GM21717 (cell line): ENCODE results near the gene PIWIL1.

ENCODE experiments used
- ATAC-seq: cut with Tn5 transposase; IDR thresholded peaks from one replicate; pipeline ENCODE4 v1.9.1; 2021; ENCODE audit warnings: mild to moderate bottlenecking, moderate library complexity; ENCODE audit not compliant: unreplicated experiment

PIWIL1 gene

GRCh38 chr12:130372936-130373335, 35.2 kb downstream of the PIWIL1 start:
- ATAC-seq = no peak

GRCh38 chr12:130374083-130374482, 36.4 kb downstream of the PIWIL1 start:
- no peak for ATAC-seq

- no peak for ATAC-seq
Observed at GRCh38 chr12:130375296-130376287, 37.9 kb downstream of the PIWIL1 start.

- ATAC-seq = no peak
Observed at GRCh38 chr12:130382818-130383217, 45.1 kb downstream of the PIWIL1 start.

GRCh38 chr12:130384234-130384633, 46.5 kb downstream of the PIWIL1 start:
- ATAC-seq = no peak

- no peak for ATAC-seq
Observed at GRCh38 chr12:130385193-130385592, 47.5 kb downstream of the PIWIL1 start.

GRCh38 chr12:130391186-130391585, 53.5 kb downstream of the PIWIL1 start:
- no peak for ATAC-seq

GRCh38 chr12:130394906-130395305, 57.2 kb downstream of the PIWIL1 start:
- no peak for ATAC-seq

- no peak for ATAC-seq
Observed at GRCh38 chr12:130396667-130397066, 59.0 kb downstream of the PIWIL1 start.

- no peak for ATAC-seq
Observed at GRCh38 chr12:130398100-130398848, 60.6 kb downstream of the PIWIL1 start.

GRCh38 chr12:130401703-130402102, 64.0 kb downstream of the PIWIL1 start:
- no peak for ATAC-seq

- ATAC-seq = no peak
Observed at GRCh38 chr12:130405332-130405731, 67.6 kb downstream of the PIWIL1 start.

- no peak for ATAC-seq
Observed at GRCh38 chr12:130412384-130412783, 74.7 kb downstream of the PIWIL1 start.

- no peak for ATAC-seq
Observed at GRCh38 chr12:130413909-130414308, 76.2 kb downstream of the PIWIL1 start.

GRCh38 chr12:130414381-130414780, 76.7 kb downstream of the PIWIL1 start:
- ATAC-seq = no peak

GRCh38 chr12:130418251-130418650, 80.6 kb downstream of the PIWIL1 start:
- ATAC-seq = no peak

GRCh38 chr12:130419116-130419515, 81.4 kb downstream of the PIWIL1 start:
- no peak for ATAC-seq

- no peak for ATAC-seq
Observed at GRCh38 chr12:130420071-130420470, 82.4 kb downstream of the PIWIL1 start.

- ATAC-seq = no peak
Observed at GRCh38 chr12:130421896-130422295, 84.2 kb downstream of the PIWIL1 start.
